SW 1271 (cell line): ENCODE results near the gene RIBC1.
"Not testable (repeated sequence)": the region's sequence is repeated elsewhere in the genome, so short reads cannot be mapped to it uniquely, and the experiment has no call there.

Experiments used
- DNase-seq, 2 experiments: peaks; one replicate each; lab custom pipeline; 2025; lab: John Stamatoyannopoulos, UW

Gene RIBC1

DNA sequence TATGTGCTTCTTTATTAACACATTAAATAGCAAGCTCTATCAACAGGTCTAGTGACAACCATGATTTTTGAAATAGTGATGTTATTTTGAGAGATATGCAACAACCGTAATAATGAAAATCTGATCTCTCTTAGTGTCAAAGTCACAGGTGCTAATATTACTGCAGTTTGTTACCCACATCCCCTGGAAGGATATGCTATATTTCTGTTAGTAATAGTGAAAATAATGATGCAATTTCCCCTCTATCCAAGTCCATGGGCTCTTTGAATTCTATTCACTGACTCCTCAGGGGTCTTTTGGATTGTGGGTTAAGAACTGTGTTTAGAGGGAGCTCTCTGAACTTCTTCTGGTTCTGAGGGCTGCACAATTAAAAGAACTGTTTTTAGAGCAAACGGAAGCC lies 14.5 kb downstream of the RIBC1 start:
- DNase-seq: no peak

DNA sequence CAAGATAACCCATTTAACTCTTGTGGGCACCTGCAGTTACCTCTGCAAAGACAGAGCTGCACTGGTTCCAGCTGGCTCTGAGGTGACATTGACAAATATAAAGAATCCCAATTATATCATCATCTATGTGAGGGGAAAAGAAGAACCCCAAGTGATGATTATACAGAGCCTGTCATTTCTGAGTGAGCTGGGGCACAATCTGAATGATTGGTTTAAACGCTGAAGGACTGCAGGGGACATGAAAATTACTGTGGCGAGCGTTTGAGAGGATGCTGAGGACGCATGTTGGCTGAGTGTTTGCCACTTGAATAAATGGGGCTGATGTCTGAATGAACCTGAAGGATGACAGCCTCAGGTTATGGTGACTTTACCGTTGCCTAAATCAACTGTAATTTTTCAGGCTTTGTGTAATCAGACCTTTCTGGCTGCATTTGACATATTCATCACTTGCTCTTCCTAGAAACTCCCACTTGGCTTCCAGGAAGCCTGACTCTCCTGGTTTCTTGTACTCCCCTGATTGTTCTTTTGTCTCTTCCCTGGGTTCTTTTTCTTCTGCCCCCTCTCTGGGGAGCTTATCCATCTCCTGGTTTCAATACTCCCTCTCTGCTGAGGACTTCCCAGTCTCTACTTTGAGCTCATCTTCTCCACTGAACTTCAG lies 15.6 kb downstream of the RIBC1 start:
- no peak for DNase-seq

GRCh38 chrX:53438832-53439230 lies 16.2 kb downstream of the RIBC1 start:
- DNase-seq: no peak

GRCh38 chrX:53440101-53440500 lies 17.4 kb downstream of the RIBC1 start:
- no peak for DNase-seq

- DNase-seq: no peak
Measured at GRCh38 chrX:53440621-53441517, 18.2 kb downstream of the RIBC1 start.

DNA sequence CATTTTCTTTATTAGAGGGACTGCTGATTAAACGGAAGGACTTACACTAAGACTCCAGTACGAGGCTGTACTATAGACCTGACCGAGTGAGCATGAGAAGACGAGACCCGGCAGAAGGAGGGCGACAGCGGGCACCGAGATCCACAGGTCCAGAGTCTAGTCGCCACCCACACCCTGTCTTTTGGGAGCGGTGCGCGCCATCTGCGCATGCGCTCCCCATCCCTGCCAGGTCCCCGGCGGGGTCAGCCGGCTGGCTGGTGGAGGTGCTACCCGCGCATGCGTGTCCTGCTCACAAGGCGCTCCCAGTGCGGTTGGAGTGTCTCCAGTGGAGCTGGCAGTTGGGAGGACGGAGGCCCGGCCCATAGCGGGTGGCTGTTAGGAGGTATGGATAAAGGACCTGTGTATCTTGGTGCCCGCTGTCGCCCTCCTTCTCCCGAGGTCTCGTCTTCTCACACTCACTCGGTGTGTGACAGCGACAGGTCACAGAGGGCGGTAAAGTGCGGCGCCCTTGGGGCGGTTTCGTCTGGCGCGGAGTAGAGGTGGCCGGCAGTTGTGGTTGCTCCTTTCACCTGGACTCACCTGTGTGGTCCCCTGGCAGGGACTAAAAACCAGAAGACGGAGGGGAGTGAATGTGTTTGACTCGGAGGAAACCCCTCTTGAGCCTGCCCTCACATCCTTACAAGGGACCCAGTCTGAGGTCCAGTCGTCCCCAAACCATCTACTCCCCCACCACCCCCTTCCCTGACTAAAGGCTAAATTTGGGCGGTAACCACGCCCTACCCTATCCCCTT lies 19.1 kb downstream of the RIBC1 start:
- no peak for DNase-seq

GRCh38 chrX:53442322-53442631 lies 19.6 kb downstream of the RIBC1 start:
- DNase-seq: no peak

DNA sequence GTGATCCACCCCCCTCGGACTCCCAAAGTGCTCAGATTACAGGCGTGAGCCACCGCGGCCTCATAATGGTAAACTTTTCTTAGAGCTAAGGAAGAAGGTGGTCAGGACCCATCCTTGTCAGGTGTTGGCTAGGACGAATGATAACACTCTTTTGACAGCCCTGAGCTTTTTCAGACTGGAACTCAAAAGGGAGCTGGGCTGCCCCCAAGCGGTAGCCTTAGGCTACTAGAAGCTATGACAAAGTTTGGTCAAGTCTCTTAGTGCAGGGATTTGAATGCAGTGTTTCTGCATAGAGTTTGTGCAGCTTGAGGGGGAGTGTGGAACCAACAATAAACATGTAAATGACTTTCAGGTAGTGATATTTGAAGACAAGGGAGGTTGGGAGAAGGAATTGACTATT lies 23.3 kb downstream of the RIBC1 start:
- peak; percentile 0 to 2 for DNase-seq

GRCh38 chrX:53447441-53447840 lies 24.8 kb downstream of the RIBC1 start:
- no peak for DNase-seq

- no peak for DNase-seq
Measured at GRCh38 chrX:53449632-53450031, 27.0 kb downstream of the RIBC1 start.

DNA sequence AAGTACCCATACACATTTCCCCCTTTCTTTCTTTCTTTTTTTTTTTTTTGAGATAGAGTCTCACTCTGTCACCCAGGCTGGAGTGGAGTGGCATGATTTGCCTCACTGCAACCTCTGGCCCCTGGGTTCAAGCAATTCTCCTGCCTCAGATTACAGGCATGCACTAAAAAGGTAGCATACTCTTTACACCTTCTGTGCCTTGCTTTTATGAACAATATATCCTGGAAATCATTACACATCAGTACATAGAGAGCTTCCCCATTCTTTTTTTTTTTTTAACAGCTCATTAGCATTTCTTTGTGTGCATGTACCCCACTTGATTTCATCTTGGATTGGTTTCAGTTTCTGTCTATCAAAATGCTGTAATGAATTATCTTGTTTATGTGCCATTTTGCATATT lies 30.1 kb downstream of the RIBC1 start:
- no peak for DNase-seq

DNA sequence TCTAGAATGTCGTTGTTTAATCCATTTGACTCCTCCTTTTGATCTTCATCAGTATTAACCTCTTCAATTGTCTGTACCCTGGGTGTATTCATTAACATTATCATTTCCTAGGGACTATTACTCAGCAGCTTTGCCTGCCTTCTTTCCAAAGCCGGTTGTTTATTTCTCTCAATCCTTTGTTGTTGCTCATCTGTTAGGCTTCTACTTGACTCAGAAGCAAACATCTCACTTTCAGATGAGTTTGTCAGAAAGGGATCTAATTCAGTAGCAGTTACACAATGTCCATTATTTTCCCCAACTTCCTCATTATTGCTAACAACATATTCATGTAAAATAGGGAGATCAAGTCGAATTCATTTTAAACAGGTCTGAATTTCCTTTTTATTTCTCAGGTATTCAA lies 33.6 kb downstream of the RIBC1 start:
- no peak for DNase-seq

DNA sequence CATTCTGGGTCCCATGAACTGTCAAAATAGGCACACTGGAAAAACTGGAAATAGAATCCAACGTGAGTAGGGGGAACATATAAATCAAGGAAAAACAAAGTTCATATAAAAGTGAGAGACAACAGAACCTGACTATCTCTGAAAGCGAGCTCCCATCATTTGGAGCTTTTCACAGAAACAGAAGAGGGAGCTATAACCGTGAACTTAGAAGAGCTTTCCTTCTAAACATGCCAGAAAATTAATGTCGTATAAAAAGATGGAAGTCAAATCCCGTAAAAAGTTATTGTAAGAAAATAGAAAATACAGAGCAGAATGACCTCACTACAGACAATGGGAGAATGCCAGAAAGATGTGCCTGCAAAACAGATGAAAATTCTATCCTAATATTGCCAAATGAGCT lies 35.4 kb downstream of the RIBC1 start:
- no peak for DNase-seq

DNA sequence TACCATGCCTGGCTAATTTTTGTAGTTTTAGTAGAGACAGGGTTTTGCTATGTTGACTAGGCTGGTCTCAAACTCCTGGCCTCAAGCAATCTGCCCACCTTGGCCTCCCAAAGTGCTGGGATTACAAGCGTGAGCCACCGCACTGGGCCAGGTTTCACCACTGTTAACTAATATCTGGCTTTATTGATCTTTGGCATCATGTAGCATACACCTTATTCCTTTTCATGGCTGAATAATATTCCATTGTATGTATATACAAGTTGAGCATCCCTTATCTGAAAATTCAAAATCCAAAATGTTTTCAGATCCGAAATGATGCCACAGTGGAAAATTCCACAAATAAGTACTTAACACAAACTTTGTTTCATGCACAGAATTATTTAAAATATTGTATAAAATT lies 46.0 kb downstream of the RIBC1 start:
- DNase-seq: not testable (repeated sequence)

DNA sequence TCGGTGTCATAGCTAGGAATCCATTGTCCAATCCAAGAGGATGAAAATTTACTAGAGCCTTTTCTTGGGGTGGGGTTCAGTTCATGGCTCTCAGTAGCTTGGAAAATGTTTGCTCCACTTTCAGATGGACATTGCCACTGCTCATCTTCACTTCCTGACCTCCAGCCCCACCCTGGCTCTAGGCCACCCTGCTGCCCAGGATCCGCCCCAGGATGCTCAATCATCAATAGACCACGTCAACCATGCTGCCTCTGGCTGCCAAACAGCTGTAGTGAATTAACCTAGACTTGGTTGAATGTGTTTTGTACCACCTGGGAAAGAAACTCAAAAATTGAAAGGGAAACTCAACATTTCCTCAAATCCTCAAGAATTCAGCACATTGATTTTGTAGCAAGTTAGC lies 48.7 kb downstream of the RIBC1 start:
- no peak for DNase-seq

GRCh38 chrX:53474707-53475106 lies 52.0 kb downstream of the RIBC1 start:
- DNase-seq: no peak

- no peak for DNase-seq
Measured at GRCh38 chrX:53476371-53476770, 53.7 kb downstream of the RIBC1 start.

DNA sequence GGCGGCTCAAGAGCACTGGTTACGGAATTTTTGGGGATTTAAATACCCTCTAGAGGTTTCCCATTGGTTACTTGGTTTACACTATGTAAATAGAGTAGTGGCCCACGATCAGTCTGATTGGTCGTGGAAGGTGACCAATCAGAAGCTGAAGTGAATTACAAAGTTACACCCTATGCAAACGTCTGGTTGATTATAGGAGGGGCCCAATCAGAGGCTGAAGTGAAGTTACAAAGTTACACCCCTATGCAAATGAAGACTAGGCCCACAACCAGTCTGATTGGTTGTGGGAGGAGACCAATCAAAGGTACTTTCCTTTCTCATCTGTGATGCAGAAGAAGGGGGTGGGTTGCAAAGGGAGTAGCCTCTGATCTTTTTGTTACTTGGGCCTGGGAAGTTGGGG lies 56.6 kb downstream of the RIBC1 start:
- no peak for DNase-seq
